Stimulated activated CD8-positive, alpha-beta memory T cell treated with anti-CD3 and anti-CD28 coated beads, Interleukin-2, amount 100 ng/mL, for 1 hour (primary cell): ENCODE measurements around the gene VPS13C.

Source experiments
- DNase-seq, 2 donors: peaks; one replicate each; pipeline ENCODE4 v3.0.0-alpha.2; 2020; ENCODE audit warnings: low read depth in 2 of 2

VPS13C gene

GRCh38 chr15:62060113-62060895 lies at the start of gene VPS13C:
Gene VPS13C (minus strand): TSS chr15:62060447. CDS start chr15:62060374, 73 bp downstream.
- DNase-seq = peak; percentile 83 to 84

- no peak for DNase-seq
Observed at GRCh38 chr15:62109437-62109836, 49.2 kb upstream of the VPS13C start.

GRCh38 chr15:62108411-62108810 lies 48.2 kb upstream of the VPS13C start:
- DNase-seq = no peak

GRCh38 chr15:62107571-62108121 lies 47.4 kb upstream of the VPS13C start:
- DNase-seq = no peak

- DNase-seq = no peak
Observed at GRCh38 chr15:62106096-62106495, 45.8 kb upstream of the VPS13C start.

GRCh38 chr15:62105266-62105665 lies 45.0 kb upstream of the VPS13C start:
- no peak for DNase-seq

- no peak for DNase-seq
Observed at GRCh38 chr15:62104846-62105245, 44.6 kb upstream of the VPS13C start.

GRCh38 chr15:62104401-62104800 lies 44.2 kb upstream of the VPS13C start:
- DNase-seq = no peak

GRCh38 chr15:62103431-62103830 lies 43.2 kb upstream of the VPS13C start:
- DNase-seq = no peak

GRCh38 chr15:62099094-62099601 lies 38.9 kb upstream of the VPS13C start:
- DNase-seq = no peak

- DNase-seq = no peak
Observed at GRCh38 chr15:62094388-62094787, 34.1 kb upstream of the VPS13C start.

- DNase-seq = no peak
Observed at GRCh38 chr15:62093809-62094208, 33.6 kb upstream of the VPS13C start.

- no peak for DNase-seq
Observed at GRCh38 chr15:62090988-62091387, 30.7 kb upstream of the VPS13C start.

- no peak for DNase-seq
Observed at GRCh38 chr15:62089616-62090015, 29.4 kb upstream of the VPS13C start.

- no peak for DNase-seq
Observed at GRCh38 chr15:62088353-62088693, 28.1 kb upstream of the VPS13C start.

- no peak for DNase-seq
Observed at GRCh38 chr15:62087671-62088352, 27.6 kb upstream of the VPS13C start.

GRCh38 chr15:62085740-62086139 lies 25.5 kb upstream of the VPS13C start:
- no peak for DNase-seq

GRCh38 chr15:62083194-62084154 lies 23.2 kb upstream of the VPS13C start:
- no peak for DNase-seq

- DNase-seq = no peak
Observed at GRCh38 chr15:62079594-62079993, 19.3 kb upstream of the VPS13C start.

- no peak for DNase-seq
Observed at GRCh38 chr15:62075595-62076277, 15.5 kb upstream of the VPS13C start.

GRCh38 chr15:62071711-62072308 lies 11.6 kb upstream of the VPS13C start:
- DNase-seq = no peak
